Astrocyte of the spinal cord (primary cell): ENCODE data around the gene LONRF2.

Source experiments
- DNase-seq: peaks from one replicate; pipeline ENCODE4 v3.0.0; 2011; ENCODE audit warnings: low read depth, low spot score
- H3K4me3 ChIP-seq: 2 replicates; pipeline ENCODE4 v1.5.1; 2011; ENCODE audit warnings: low read depth, mild to moderate bottlenecking, low read length, moderate library complexity
- CTCF ChIP-seq: IDR thresholded peaks from 2 replicates; pipeline ENCODE4 v1.5.1; 2012; ENCODE audit warnings: low read depth, mild to moderate bottlenecking, low read length, inconsistent platforms
- in situ Hi-C: cut with HindIII; loops from 2 replicates; pipeline ENCODE4 v1.10.0; 2017; ENCODE audit warnings: low sequenced_read_pairs

LONRF2 gene

GRCh38 chr2:100260712-100261620 is 61.3 kb downstream of the LONRF2 start:
- no peak overlapping the region for H3K4me3 ChIP-seq
- peak; percentile 83 for DNase-seq
- TF ChIP-seq CTCF, result peak; percentile 65
- in situ Hi-C loops, result no loop called here

- TF ChIP-seq CTCF, result no peak
- in situ Hi-C loops, result no loop called here
- DNase-seq, result no peak
Measured at GRCh38 chr2:100259106-100259505, 63.2 kb downstream of the LONRF2 start.

GRCh38 chr2:100257939-100258338 is 64.4 kb downstream of the LONRF2 start:
- DNase-seq, result peak; percentile 36
- TF ChIP-seq CTCF, result no peak
- H3K4me3 ChIP-seq, result no peak overlapping the region
- in situ Hi-C loops, result no loop called here

More at GRCh38 chr2:100259106-100259505, 63.2 kb downstream of the LONRF2 start:
- no peak overlapping the region for H3K4me3 ChIP-seq

- no peak for DNase-seq
- in situ Hi-C loops, result no loop called here
- no peak overlapping the region for H3K4me3 ChIP-seq
- TF ChIP-seq CTCF, result no peak
Measured at GRCh38 chr2:100256849-100257248, 65.5 kb downstream of the LONRF2 start.

GRCh38 chr2:100256416-100256815 is 65.9 kb downstream of the LONRF2 start:
- H3K4me3 ChIP-seq, result no peak overlapping the region
- in situ Hi-C loops, result no loop called here
- no peak for TF ChIP-seq CTCF
- DNase-seq, result no peak

- TF ChIP-seq CTCF, result no peak
- no peak for DNase-seq
- in situ Hi-C loops, result no loop called here
- H3K4me3 ChIP-seq, result no peak overlapping the region
Measured at GRCh38 chr2:100254646-100255210, 67.6 kb downstream of the LONRF2 start.
